ENCODE data around the gene HMCN1. TPM values are rescaled to one million over a fixed set of nuclear protein-coding genes. Genes with fewer than 3 reads are reported as not detected.

Gene HMCN1
- polyA plus RNA-seq, 1 of the 3 experiments (the other 2 are of a cell fraction) = 59.5 TPM

GRCh38 chr1:186009039-186009737 is 275.0 kb downstream of the HMCN1 start (continued):
- no peak for TF ChIP-seq REST (IDR thresholded peaks at IDR 0.05; ENCODE audit: low read depth, low read length)
- TF ChIP-seq RAD21 (IDR thresholded peaks at IDR 0.05; ENCODE audit: low read length) = no peak
- TF ChIP-seq TCF12 (IDR thresholded peaks at IDR 0.05) = no peak
- TF ChIP-seq NRF1 (IDR thresholded peaks at IDR 0.05; ENCODE audit: low read depth, low read length) = no peak

- Histone ChIP-seq H3K9ac (no peak overlapping the region), H3K4me1 (ENCODE audit: control insufficient read depth in 1 of 2, insufficient read depth in 2 of 2, low read depth in 1 of 2, low read length in 1 of 2) (peaks cover 3 to 4% of the 10 kb centered on the region in 2 experiments; a peak in 2 of 4 replicates), H3K4me2 (peak overlapping the region; percentile 18; the same call in 1 of the 2 replicates), H3K4me3 (ENCODE audit: low read depth in 2 of 2, low read length in 1 of 2) (no peak overlapping the region), H3K27me3 (ENCODE audit: insufficient read depth) (no peaks in the 10 kb centered on the region), H3K36me3 (replicated peaks in 1 of 2; ENCODE audit: control insufficient read depth in 1 of 2, insufficient read depth in 2 of 2, low read length in 1 of 2) (peaks cover 3 to 22% of the 10 kb centered on the region in 2 experiments), H3K79me2 (ENCODE audit: insufficient read depth) (no peaks in the 10 kb centered on the region), H4K20me1 (ENCODE audit: insufficient read depth) (no peaks in the 10 kb centered on the region), H3K9me3 (no peaks in the 10 kb centered on the region), H3F3A (replicated peaks; ENCODE audit: insufficient read depth) (peaks cover 3% of the 10 kb centered on the region), H3K27ac (ENCODE audit: low read depth in 2 of 2, low read length in 1 of 2) (peak overlapping the region; percentile 44 to 55; a peak in 3 of 4 replicates), H3K9me2 (no peaks in the 10 kb centered on the region), H2AFZ (ENCODE audit: low read depth) (no peak overlapping the region)
- TF ChIP-seq JUND (IDR thresholded peaks at IDR 0.05) = peak; percentile 12; the same call in 1 of the 2 replicates
- TF ChIP-seq PBX3 (IDR thresholded peaks at IDR 0.05) = no peak
- 0 out of 2 replicates have a peak, but pooled peaks have one; percentile 20 for TF ChIP-seq TCF12 (IDR thresholded peaks at IDR 0.05)
- CTCF ChIA-PET = no interaction called here
- DNase-seq = no peak
- POLR2A ChIA-PET = no interaction called here
These were observed 280.3 kb downstream of the HMCN1 start for GRCh38 chr1:186014370-186015037.

GRCh38 chr1:186016856-186017255 is 282.7 kb downstream of the HMCN1 start:
- H4K20me1 ChIP-seq (ENCODE audit: insufficient read depth) = no peaks in the 10 kb centered on the region
- ChIA-PET POLR2A (no interaction called here), CTCF (no interaction called here)
- no peak overlapping the region for H3K27ac ChIP-seq (ENCODE audit: low read depth in 2 of 2, low read length in 1 of 2)
- H3K79me2 ChIP-seq (ENCODE audit: insufficient read depth) = no peaks in the 10 kb centered on the region
- no peak overlapping the region for H3K4me3 ChIP-seq (ENCODE audit: low read depth in 2 of 2, low read length in 1 of 2)
- no peak overlapping the region for H2AFZ ChIP-seq (ENCODE audit: low read depth)
- DNase-seq = no peak
- H3K36me3 ChIP-seq (replicated peaks in 1 of 2; ENCODE audit: control insufficient read depth in 1 of 2, insufficient read depth in 2 of 2, low read length in 1 of 2) = peaks cover 3 to 36% of the 10 kb centered on the region in 2 experiments
- no peak overlapping the region for H3K9ac ChIP-seq
- H3K9me2 ChIP-seq = no peaks in the 10 kb centered on the region
- H3F3A ChIP-seq (replicated peaks; ENCODE audit: insufficient read depth) = no peaks in the 10 kb centered on the region
- H3K4me2 ChIP-seq = no peak overlapping the region
- H3K27me3 ChIP-seq (ENCODE audit: insufficient read depth) = no peaks in the 10 kb centered on the region
- peaks cover 0 to 3% of the 10 kb centered on the region in 2 experiments; a peak in 2 of 4 replicates for H3K4me1 ChIP-seq (ENCODE audit: control insufficient read depth in 1 of 2, insufficient read depth in 2 of 2, low read depth in 1 of 2, low read length in 1 of 2)
- H3K9me3 ChIP-seq = no peaks in the 10 kb centered on the region
- no peak for TF ChIP-seq SIN3A (IDR thresholded peaks at IDR 0.05; ENCODE audit: borderline replicate concordance, low read depth, low read length)
- no peak for TF ChIP-seq IRF3 (IDR thresholded peaks at IDR 0.05; ENCODE audit: low read depth, low read length)
- TF ChIP-seq CTCF (IDR thresholded peaks at IDR 0.05) = no peak
- TF ChIP-seq USF2 (IDR thresholded peaks at IDR 0.05; ENCODE audit: borderline replicate concordance, low read depth, low read length) = no peak
- no peak for TF ChIP-seq SMC3 (IDR thresholded peaks at IDR 0.05; ENCODE audit: low read depth, low read length)
- no peak for TF ChIP-seq RXRA (IDR thresholded peaks at IDR 0.05; ENCODE audit: borderline replicate concordance, low read depth)
- TF ChIP-seq TAF1 (IDR thresholded peaks at IDR 0.05; ENCODE audit: borderline replicate concordance, low read depth, low read length) = no peak
- no peak for TF ChIP-seq RCOR1 (IDR thresholded peaks at IDR 0.05; ENCODE audit: low read length)
- TF ChIP-seq JUND (IDR thresholded peaks at IDR 0.05) = no peak
- no peak for TF ChIP-seq POLR2AphosphoS5 (IDR thresholded peaks at IDR 0.05; ENCODE audit: low read depth, low read length)
- no peak for TF ChIP-seq CHD2 (IDR thresholded peaks at IDR 0.05; ENCODE audit: low read length, partially characterized antibody)
